Stimulated activated effector memory CD8-positive, alpha-beta T cell treated with anti-CD3 and anti-CD28 coated beads, Interleukin-12 subunit alpha, Interleukin-12 subunit beta, amount 100 ng/mL, for 72 hours (primary cell): ENCODE measurements around the gene CASKIN2.

ENCODE experiments used
- ATAC-seq: fragments of 150-1000 bp; cut with Tn5 transposase; 2 replicates; pipeline ENCODE4 v1.10.0; 2021
- DNase-seq, 2 donors: peaks; one replicate each; pipeline ENCODE4 v3.0.0; 2021 to 2022; ENCODE audit warnings: low spot score in 2 of 2
- H3K27ac Mint-ChIP-seq: one replicate; pipeline ENCODE4 v1.8.0; 2022; ENCODE audit warnings: mild to moderate bottlenecking, mixed read lengths
- H3K36me3 Mint-ChIP-seq: one replicate; pipeline ENCODE4 v1.8.0; 2022; ENCODE audit warnings: mild to moderate bottlenecking, mixed read lengths
- H3K4me1 Mint-ChIP-seq: one replicate; pipeline ENCODE4 v1.8.0; 2022; ENCODE audit warnings: mixed read lengths
- H3K4me3 Mint-ChIP-seq: one replicate; pipeline ENCODE4 v1.8.0; 2022; ENCODE audit warnings: mild to moderate bottlenecking, mixed read lengths
- H3K9me3 Mint-ChIP-seq: one replicate; pipeline ENCODE4 v1.8.0; 2022; ENCODE audit warnings: mixed read lengths

CASKIN2 gene

DNA sequence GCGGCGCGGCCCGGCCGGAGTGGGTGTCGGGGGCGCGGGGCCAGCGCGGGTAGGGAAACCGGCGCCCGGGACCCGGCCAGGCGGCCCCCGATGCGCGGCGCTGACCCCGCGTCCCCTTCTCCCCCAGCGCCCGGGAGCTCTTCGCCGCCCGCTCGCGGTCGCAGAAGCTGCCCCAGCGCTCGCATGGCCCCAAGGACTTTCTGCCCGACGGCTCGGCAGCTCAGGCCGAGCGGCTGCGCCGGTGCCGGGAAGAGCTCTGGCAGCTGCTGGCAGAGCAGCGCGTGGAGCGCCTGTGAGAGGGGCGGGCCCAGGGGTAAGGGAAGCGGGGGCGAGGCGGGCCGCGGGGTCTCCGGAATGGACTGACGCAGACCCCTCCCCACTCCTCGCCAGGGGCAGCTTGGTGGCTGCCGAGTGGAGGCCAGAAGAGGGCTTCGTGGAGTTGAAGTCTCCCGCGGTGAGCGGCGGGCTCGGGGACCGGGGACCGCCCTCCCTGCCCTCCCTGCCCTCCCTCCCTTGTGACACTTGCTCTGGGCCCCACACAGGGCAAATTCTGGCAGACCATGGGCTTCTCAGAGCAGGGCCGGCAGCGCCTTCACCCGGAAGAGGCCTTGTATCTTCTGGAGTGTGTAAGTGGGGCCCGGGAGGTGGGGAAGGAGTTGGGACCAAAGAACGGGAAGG is 1.4 kb upstream of the CASKIN2 start:
- peaks cover 22% of the 10 kb centered on the region for H3K4me1 Mint-ChIP-seq

DNA sequence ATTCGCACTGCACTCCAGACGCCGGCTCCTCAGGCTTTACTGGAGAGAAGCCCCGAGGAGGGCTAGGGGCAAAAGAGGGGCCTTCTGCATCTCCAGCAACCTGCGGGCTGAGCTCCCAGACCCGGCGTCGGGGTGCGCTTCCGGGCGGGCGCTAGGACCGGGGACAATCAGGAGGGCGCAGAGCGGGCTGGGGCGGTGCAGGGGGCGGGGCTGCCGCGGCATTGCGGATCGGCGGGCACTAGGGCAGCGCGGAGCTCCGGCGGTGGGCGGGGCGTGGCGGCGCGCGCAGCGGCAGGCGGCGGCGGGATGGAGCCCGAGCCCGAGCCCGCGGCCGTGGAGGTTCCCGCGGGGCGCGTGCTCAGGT is 900 bp upstream of the CASKIN2 start, which contains the start of gene TSEN54:
TSEN54 (plus strand) TSS at position 274 of the 364 bp plus-strand sequence; CDS start at position 307, 33 bp downstream.
- Mint-ChIP-seq H3K27ac (peak within 1 kb of the TSS; percentile 79), H3K9me3 (no peaks in the 10 kb centered on the region), H3K4me1 (peaks cover 22% of the 10 kb centered on the region), H3K36me3 (peaks cover 35% of the 10 kb centered on the region), H3K4me3 (peak within 1 kb of the TSS; percentile 76)
- DNase-seq (peak; percentile 90 to 96), ATAC-seq (peak; percentile 90)

More for the DNA sequence above, 1.4 kb upstream of the CASKIN2 start:
- Mint-ChIP-seq H3K9me3 (no peaks in the 10 kb centered on the region), H3K4me3 (peak overlapping the region; percentile 76), H3K27ac (peak overlapping the region; percentile 79), H3K36me3 (peaks cover 40% of the 10 kb centered on the region)
- ATAC-seq (peak; percentile 31), DNase-seq (peak; percentile 39 to 82)

DNA sequence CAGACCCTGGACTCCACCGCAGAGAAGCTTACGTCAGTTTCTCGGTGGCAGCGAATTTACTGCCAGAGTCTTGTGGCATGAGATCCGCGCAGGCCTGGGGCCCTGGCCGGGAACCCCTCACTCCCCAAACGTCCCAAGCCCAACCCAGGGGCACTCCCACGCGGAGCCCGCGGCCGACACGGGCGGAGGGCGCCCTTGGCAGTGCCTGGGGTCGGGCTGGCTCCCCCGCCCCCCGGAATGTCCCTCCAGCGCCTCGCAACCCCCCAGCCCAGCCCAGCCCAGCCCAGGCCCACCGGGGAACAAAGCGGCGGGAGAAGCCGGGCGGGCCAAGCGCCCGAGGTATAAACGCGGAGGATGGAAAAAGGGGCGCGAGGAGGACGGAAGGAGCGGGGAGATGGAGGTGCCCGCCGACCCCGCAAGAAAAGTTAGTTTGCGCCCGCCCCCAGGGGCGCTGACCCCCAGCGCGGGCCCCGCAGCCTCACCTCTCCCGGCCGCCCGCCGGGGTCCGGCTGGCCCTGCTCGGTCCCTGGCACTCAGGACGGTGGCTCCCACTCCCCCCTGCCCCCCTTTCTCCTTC is 330 bp downstream of the CASKIN2 start:
- no peak for DNase-seq
- H3K9me3 Mint-ChIP-seq: no peaks in the 10 kb centered on the region
- H3K27ac Mint-ChIP-seq: no peak overlapping the region
- H3K4me3 Mint-ChIP-seq: peak overlapping the region; percentile 76
- no peak for ATAC-seq
- peaks cover 23% of the 10 kb centered on the region for H3K36me3 Mint-ChIP-seq
- H3K4me1 Mint-ChIP-seq: peaks cover 22% of the 10 kb centered on the region

DNA sequence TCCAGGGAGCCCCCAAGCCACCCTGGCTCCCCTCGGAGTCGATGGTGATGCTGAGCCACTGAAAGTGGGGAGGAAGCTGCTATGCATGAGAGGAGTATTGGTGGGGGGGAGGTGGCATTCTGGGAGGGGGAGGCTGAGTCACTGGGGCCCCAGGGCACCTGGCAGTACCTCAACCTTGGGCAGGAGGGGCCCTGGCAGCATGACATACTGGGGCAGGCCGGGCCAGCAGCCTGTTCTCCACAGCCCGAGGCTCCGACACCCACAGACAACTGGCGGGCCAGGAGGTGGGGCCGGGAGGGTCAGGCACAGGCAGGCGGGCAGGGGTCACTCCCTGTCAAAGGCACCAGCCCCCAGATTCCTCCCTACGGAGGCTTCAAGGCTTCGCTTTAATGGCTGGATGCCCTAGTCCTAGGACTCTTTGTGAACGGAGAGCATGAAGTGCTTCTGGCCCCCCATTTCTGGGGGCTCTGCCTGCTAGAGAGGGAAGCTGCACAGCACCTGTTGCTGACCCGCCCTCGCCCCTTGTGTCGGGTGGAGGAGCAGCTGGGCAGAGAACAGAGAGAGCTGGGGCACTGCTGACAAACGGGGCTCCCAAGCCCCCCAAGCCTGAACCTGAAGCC is 928 bp downstream of the CASKIN2 start:
- no peaks in the 10 kb centered on the region for H3K9me3 Mint-ChIP-seq
- peaks cover 17% of the 10 kb centered on the region for H3K36me3 Mint-ChIP-seq
- peak overlapping the region; percentile 76 for H3K4me3 Mint-ChIP-seq
- DNase-seq (no peak), ATAC-seq (no peak)
- H3K27ac Mint-ChIP-seq: no peak overlapping the region
- peaks cover 26% of the 10 kb centered on the region for H3K4me1 Mint-ChIP-seq

DNA sequence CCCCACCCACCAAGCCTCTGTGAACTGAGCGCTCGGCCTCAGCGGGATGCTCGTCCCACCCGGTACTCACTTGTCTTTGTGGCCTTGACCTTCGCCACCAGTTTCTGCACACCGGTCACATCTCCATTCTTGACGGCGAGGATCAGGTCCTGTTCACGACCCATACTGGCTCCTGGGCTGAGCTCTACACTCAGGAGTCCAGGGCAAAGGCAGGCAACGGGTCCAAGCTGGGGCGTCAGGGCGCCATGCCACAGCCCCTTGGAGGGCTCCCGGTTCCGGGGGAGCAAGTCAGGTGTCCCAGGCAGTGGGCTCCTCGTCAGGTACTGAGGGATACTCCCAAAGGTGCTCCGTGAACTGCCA is 1.7 kb downstream of the CASKIN2 start:
- no peak overlapping the region for H3K27ac Mint-ChIP-seq
- DNase-seq (no peak), ATAC-seq (no peak)
- peaks cover 24% of the 10 kb centered on the region for H3K4me1 Mint-ChIP-seq
- H3K4me3 Mint-ChIP-seq: peak overlapping the region; percentile 76
- peaks cover 9% of the 10 kb centered on the region for H3K36me3 Mint-ChIP-seq
- no peaks in the 10 kb centered on the region for H3K9me3 Mint-ChIP-seq

DNA sequence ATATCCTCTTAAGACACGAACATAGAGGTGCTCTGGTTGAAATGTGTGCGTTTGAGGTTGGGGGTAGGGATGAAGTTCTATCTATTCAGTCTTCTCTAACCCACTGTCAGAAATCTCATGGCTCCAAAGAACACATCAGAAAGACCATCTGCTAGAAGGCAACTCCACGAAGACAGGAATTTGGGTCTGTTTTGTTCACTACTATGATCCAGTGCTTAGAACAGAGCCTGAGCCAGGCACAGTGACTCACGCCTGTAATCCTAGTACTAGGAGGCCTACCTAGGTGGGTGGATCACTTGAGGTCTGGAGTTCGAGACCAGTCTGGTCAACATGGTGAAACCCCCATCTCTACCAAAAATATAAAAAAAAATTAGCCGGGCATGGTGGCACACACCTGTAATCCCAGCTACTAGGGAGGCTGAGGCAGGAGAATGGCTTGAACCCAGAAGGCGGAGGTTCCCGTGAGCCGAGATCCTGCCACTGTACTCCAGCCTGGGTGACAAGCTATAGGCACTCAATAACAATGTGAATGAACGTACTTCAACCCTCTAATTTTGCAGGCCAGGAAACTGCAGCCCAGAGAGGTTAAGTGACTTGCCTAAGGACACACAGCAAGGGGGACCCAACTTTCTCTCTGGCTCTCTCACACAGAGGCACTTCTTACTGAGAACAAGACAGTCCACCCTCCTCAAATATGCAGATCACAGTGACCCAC is 2.3 kb downstream of the CASKIN2 start:
- Mint-ChIP-seq H3K27ac (no peak overlapping the region), H3K36me3 (peaks cover 5% of the 10 kb centered on the region), H3K4me3 (no peak overlapping the region), H3K9me3 (no peaks in the 10 kb centered on the region), H3K4me1 (peaks cover 18% of the 10 kb centered on the region)
- DNase-seq: no peak
- no peak for ATAC-seq

DNA sequence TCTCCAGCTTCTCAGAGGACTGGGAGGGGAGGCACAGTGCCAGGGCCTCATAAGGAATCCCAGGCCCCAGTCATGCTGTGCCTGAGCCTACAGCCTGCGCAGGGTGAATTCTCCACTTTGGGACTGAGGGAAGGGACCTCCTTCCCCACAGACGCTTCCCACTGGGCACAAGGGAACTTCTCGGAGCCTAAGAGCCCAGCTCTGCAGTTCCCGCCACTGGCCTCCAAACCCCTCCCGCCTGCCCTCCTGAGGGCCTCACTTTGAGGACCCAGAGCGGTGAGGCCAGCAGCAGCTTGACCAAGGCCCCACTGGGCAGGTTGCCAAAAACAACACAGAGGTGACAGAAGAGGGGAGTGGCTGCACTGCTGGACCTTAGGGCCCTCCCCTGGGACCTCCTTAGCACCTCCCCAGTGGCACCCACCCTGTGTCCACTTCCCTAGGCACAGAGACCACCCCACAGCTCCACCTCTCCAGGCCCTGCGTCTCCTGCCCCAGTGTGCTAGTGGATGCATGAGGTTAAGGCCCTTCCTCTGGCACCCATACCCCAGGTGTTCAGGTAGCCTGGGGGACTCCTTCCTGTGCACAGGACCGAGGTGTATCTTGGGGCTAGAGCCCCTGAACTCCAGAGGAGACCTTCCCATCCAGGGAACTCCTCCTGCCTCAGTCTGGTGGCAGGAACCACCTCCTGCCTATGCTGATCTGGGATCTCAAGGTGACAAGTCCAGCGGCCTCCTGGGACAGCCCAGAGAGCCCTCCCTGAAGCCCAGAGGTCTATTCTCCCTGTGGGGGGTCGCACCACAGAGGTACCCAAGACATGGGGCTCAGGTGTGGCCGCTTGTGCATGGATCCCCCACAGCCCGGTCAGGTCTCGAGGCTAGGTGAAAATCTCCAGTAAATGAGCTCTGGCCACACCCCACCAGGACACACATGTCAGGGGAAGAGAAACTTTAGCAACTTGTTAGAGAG is 3.4 kb downstream of the CASKIN2 start:
- no peak overlapping the region for H3K4me3 Mint-ChIP-seq
- peaks cover 6% of the 10 kb centered on the region for H3K4me1 Mint-ChIP-seq
- no peak for ATAC-seq
- H3K9me3 Mint-ChIP-seq: no peaks in the 10 kb centered on the region
- peak overlapping the region; percentile 76 for H3K27ac Mint-ChIP-seq
- no peak for DNase-seq
- peaks cover 5% of the 10 kb centered on the region for H3K36me3 Mint-ChIP-seq

DNA sequence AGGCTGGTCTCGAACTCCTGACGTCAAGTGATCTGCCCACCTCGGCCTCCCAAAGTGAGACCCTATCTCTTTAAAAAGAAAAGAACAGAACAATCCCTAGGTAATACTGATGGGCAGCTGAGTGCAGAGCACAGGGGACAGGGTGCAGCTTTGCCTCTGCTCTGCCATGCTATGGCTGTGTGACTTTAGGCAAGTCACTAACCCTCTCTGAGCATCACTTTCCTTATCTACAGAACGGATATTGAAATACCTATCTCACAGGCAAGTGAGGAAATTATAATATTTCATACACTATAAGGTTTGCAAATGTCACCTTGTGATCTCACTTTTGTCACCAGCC is 4.1 kb downstream of the CASKIN2 start:
- H3K4me1 Mint-ChIP-seq: peaks cover 5% of the 10 kb centered on the region
- H3K36me3 Mint-ChIP-seq: peaks cover 5% of the 10 kb centered on the region
- H3K9me3 Mint-ChIP-seq: no peaks in the 10 kb centered on the region
- ATAC-seq (no peak), DNase-seq (no peak)
- no peak overlapping the region for H3K27ac Mint-ChIP-seq
- H3K4me3 Mint-ChIP-seq: no peak overlapping the region

DNA sequence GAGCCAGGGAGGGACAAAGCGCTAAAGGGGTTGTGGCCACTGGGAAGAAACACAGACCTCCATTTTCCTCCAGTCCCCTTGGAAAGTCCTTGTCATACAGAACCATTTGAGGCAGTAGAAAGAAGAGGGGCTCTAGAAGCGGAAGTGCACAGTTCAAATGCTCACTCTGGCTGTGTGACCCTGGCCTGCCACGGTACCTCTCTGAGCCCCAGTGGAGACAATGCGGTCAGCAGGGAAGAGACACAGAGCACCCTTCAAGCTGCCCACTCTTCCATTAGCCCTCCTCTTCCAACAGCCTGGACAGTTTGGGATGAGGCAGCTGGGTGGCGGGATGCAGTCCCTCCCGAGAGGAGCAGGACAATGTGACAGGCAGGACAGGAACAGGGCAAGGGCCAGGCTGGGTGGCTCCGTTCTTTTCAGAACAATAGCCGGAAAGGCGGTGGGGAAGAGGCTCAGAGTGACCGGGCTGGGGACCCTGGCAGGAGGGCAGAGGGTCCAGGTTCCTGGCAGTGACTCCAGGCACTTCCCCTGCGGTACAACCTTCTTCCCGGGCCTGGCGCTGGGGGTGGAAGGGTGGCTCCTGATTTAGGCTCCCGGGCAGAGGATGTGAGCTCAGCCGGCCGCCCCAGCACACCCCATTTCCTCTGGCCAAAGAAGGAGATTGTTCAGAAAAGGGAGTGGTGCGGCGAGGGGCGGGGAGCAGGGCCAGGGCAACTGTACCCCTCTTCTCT is 5.6 kb downstream of the CASKIN2 start:
- peaks cover 5% of the 10 kb centered on the region for H3K36me3 Mint-ChIP-seq
- no peaks in the 10 kb centered on the region for H3K9me3 Mint-ChIP-seq
- no peak for ATAC-seq
- DNase-seq: no peak
- peaks cover 5% of the 10 kb centered on the region for H3K4me1 Mint-ChIP-seq
- H3K4me3 Mint-ChIP-seq: no peak overlapping the region
- H3K27ac Mint-ChIP-seq: no peak overlapping the region

DNA sequence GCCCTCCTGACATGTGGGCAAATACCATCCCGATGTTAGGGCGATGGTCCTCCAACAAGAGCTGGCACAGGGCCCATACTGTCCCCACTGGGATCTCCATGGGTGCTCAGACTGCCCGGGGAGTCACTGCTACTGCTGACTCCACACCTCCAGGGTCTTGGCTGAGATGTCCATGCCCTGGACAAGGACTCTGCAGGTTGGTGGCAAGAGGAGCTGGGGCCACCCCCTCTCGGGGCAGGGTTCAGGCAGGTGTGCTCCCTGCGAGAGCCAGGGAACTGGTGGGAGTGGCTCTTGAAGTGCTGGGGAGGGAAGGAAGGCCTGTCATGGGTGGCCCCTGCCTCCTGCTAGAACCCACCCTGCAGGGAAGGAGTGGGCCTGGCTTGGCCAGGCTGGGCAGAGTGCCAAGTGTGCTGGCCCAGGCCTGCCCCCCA is 6.4 kb downstream of the CASKIN2 start:
- no peak overlapping the region for H3K4me3 Mint-ChIP-seq
- DNase-seq: no peak
- H3K9me3 Mint-ChIP-seq: no peaks in the 10 kb centered on the region
- no peak overlapping the region for H3K27ac Mint-ChIP-seq
- no peak for ATAC-seq
- peaks cover 5% of the 10 kb centered on the region for H3K36me3 Mint-ChIP-seq
- peaks cover 5% of the 10 kb centered on the region for H3K4me1 Mint-ChIP-seq

DNA sequence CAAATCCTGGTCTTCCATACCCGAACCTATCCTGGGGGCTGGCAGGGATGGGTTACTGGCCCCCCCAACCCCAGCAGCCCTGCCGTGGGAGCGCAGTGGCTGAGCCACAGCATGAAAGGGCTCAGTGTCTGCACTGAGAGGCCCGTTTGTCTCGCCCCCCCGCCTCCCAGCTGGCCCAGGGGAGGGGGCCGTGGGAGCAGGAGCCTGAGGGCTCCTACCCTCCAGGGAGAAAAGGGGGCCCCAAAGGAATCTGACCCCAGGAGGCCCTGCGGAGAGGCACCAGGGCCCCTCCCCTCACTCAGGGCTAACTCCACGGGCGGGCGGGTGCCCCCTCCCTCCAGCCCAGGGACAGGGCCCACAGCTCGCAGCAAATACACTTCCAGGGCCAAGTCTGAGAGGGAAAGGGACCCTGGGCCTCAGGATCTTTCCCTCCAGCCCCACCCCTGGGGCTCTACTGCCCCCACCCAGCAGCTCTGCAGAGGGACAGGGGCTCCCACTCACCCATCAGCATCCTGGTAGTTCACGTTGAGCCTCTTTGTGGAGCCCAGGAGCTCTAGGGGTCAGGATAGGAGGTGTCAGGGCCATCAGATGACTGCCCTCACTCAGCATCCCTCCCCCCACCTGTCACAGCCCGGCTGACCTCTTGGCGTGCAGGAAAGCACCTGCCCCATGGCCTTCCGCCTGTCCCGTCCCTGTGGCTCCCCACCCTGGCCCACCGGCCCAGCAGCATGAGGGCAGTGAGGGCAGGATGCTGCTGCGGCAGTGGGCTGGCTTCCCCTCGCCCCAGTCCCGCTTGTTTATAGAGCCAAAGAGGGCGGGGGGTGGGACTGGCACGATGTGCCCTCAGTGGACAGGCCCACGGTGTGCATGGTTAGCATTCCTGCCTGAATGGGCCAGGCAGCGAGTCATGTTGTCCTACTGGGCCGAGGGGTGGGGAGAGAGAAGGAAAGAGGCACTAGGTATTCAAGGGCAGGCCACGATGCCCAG is 7.3 kb downstream of the CASKIN2 start:
- no peak for ATAC-seq
- DNase-seq: no peak
- Mint-ChIP-seq H3K36me3 (no peaks in the 10 kb centered on the region), H3K9me3 (no peaks in the 10 kb centered on the region), H3K4me1 (peaks cover 5% of the 10 kb centered on the region), H3K27ac (no peak overlapping the region), H3K4me3 (no peak overlapping the region)

DNA sequence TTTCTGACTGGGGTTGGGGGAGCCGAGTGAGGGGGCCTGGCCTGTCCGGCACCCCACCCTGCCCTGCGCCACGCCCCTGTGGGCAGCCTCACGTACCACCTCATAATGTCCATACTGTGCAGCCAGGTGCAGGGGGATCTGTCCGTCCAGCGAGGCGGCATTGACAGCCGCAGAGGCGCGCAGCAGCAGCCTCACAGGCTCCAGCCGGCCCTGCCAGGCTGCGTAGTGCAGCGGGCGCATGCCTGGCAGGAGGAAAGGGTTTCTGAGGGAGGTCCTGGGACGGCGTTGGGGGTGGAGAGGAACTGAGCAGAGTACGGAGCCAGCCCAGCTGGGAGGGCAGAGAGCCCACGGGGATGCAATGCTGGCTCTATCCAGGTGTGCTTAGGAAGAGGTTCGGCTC is 8.4 kb downstream of the CASKIN2 start:
- peaks cover 5% of the 10 kb centered on the region for H3K4me1 Mint-ChIP-seq
- H3K4me3 Mint-ChIP-seq: no peak overlapping the region
- H3K9me3 Mint-ChIP-seq: no peaks in the 10 kb centered on the region
- ATAC-seq (no peak), DNase-seq (no peak)
- H3K27ac Mint-ChIP-seq: no peak overlapping the region
- H3K36me3 Mint-ChIP-seq: no peaks in the 10 kb centered on the region

DNA sequence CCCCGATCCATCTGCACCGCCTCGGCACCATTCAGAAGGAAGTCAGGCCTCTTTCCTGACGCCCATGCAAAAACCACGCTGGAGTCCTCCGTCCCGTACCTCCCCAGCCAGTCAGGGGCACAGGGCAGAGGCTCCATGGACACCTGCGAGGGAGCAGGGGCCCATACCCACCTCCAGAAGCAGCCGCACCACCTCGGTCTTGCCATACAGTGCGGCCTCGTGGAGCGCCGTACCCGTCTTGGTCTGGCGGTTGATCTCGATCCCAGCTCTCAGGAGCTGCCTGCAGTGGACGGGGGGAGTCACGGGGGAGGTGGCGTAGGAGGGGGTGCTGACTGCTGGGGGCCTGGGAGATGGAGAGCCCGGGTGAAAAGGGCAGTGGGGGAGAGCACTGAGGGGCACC is 9.2 kb downstream of the CASKIN2 start:
- H3K4me1 Mint-ChIP-seq: peaks cover 5% of the 10 kb centered on the region
- ATAC-seq: no peak
- H3K9me3 Mint-ChIP-seq: no peaks in the 10 kb centered on the region
- DNase-seq: no peak
- H3K4me3 Mint-ChIP-seq: no peak overlapping the region
- no peak overlapping the region for H3K27ac Mint-ChIP-seq
- no peaks in the 10 kb centered on the region for H3K36me3 Mint-ChIP-seq
